ENCODE measurements around the gene HPSE.

DNA sequence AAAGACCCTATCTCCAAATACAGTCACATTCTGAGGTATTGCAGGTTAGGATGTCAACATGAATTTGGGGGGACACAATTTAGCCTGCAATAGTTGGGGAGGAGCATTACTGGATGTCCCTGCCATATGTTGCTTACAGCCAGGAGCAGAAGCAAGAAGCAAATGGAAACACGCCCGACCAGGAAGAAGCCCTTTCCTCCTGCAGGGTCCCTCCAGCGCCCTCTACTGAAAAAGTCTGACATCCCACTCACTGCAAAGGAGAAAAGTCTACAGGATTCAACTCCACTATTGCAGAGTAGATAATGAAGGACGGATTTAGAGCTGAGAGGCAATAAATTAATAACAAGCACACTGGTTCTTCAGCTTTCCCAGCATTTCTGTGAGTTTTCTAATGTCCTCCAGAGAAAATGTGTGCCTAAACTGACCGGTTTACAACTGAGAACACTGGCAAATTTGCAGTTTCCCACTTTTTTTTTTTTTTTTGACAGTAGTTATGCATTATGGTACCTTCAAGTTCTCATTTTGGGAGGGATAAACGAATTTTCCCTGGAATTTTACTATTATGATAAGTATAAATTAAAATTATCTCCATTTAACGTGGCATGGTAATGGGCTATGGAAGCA is 81.8 kb downstream of the HPSE start:
- TF ChIP-seq, protein P1, sequence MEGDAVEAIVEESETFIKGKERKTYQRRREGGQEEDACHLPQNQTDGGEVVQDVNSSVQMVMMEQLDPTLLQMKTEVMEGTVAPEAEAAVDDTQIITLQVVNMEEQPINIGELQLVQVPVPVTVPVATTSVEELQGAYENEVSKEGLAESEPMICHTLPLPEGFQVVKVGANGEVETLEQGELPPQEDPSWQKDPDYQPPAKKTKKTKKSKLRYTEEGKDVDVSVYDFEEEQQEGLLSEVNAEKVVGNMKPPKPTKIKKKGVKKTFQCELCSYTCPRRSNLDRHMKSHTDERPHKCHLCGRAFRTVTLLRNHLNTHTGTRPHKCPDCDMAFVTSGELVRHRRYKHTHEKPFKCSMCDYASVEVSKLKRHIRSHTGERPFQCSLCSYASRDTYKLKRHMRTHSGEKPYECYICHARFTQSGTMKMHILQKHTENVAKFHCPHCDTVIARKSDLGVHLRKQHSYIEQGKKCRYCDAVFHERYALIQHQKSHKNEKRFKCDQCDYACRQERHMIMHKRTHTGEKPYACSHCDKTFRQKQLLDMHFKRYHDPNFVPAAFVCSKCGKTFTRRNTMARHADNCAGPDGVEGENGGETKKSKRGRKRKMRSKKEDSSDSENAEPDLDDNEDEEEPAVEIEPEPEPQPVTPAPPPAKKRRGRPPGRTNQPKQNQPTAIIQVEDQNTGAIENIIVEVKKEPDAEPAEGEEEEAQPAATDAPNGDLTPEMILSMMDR (IDR thresholded peaks at IDR 0.05) = peak; percentile 93
- TF ChIP-seq ZFX (IDR thresholded peaks at IDR 0.05; ENCODE audit: borderline replicate concordance) = no peak

All from 22Rv1 (cell line).